Panc1 (cell line): ENCODE results near the gene GTSE1.

Experiments
- CTCF ChIP-seq: fragments of 450-650 bp; IDR thresholded peaks from 2 replicates; pipeline ENCODE4 v1.5.1; 2017; ENCODE audit warnings: mild to moderate bottlenecking
- POLR2AphosphoS5 ChIP-seq: IDR thresholded peaks from 2 replicates; pipeline ENCODE4 v1.6.1; 2012; ENCODE audit warnings: mild to moderate bottlenecking, low read depth, low read length, moderate library complexity
- SIN3A ChIP-seq: IDR thresholded peaks from 2 replicates; pipeline ENCODE4 v1.6.1; 2012; ENCODE audit warnings: low read depth, mild to moderate bottlenecking, low read length, moderate library complexity, borderline replicate concordance; ENCODE audit not compliant: insufficient read depth
- TF ChIP-seq, protein P1 (sequence below), 2 experiments: IDR thresholded peaks; 2 replicates each; pipeline ENCODE4 v1.6.1; 2011 to 2012; ENCODE audit warnings: low read depth in 2 of 2, control low read depth in 1 of 2, low read length in 1 of 2, mild to moderate bottlenecking in 1 of 2, moderate library complexity in 1 of 2; ENCODE audit not compliant: insufficient read depth in 1 of 2

- TF ChIP-seq CTCF: no peak
- no peak for TF ChIP-seq SIN3A
- no peak for TF ChIP-seq POLR2AphosphoS5
- TF ChIP-seq, protein P1, sequence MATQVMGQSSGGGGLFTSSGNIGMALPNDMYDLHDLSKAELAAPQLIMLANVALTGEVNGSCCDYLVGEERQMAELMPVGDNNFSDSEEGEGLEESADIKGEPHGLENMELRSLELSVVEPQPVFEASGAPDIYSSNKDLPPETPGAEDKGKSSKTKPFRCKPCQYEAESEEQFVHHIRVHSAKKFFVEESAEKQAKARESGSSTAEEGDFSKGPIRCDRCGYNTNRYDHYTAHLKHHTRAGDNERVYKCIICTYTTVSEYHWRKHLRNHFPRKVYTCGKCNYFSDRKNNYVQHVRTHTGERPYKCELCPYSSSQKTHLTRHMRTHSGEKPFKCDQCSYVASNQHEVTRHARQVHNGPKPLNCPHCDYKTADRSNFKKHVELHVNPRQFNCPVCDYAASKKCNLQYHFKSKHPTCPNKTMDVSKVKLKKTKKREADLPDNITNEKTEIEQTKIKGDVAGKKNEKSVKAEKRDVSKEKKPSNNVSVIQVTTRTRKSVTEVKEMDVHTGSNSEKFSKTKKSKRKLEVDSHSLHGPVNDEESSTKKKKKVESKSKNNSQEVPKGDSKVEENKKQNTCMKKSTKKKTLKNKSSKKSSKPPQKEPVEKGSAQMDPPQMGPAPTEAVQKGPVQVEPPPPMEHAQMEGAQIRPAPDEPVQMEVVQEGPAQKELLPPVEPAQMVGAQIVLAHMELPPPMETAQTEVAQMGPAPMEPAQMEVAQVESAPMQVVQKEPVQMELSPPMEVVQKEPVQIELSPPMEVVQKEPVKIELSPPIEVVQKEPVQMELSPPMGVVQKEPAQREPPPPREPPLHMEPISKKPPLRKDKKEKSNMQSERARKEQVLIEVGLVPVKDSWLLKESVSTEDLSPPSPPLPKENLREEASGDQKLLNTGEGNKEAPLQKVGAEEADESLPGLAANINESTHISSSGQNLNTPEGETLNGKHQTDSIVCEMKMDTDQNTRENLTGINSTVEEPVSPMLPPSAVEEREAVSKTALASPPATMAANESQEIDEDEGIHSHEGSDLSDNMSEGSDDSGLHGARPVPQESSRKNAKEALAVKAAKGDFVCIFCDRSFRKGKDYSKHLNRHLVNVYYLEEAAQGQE (IDR thresholded peaks at IDR 0.05; ENCODE audit: insufficient read depth in 1 of 2, low read depth in 2 of 2, low read length in 1 of 2): no peak
These were observed 5.6 kb upstream of the GTSE1 start for GRCh38 chr22:46290843-46291785.
